Effector memory CD8-positive, alpha-beta T cell (primary cell): ENCODE measurements around the gene NFIB.

Experiments used
- ATAC-seq: fragments of 150-1000 bp; cut with Tn5 transposase; replicated peaks from 2 replicates; pipeline ENCODE4 v1.10.0; 2021; ENCODE audit warnings: mild to moderate bottlenecking, moderate library complexity
- DNase-seq, 3 experiments: peaks; one replicate each; pipeline ENCODE4 v3.0.0; 2021
- H3K27ac Mint-ChIP-seq, 2 donors: one replicate each; pipeline ENCODE4 v1.8.0; 2022; ENCODE audit warnings: mild to moderate bottlenecking in 2 of 2, mixed read lengths in 2 of 2, moderate library complexity in 2 of 2
- H3K27me3 Mint-ChIP-seq, 2 donors: one replicate each; pipeline ENCODE4 v1.8.0; 2022; ENCODE audit warnings: mixed read lengths in 2 of 2
- H3K36me3 Mint-ChIP-seq: one replicate; pipeline ENCODE4 v1.8.0; 2022; ENCODE audit warnings: mild to moderate bottlenecking, moderate library complexity, mixed read lengths; ENCODE audit not compliant: insufficient read depth
- H3K4me1 Mint-ChIP-seq, 2 donors: one replicate each; pipeline ENCODE4 v1.8.0; 2022; ENCODE audit warnings: low read depth in 2 of 2, mixed read lengths in 2 of 2
- H3K4me3 Mint-ChIP-seq, 2 donors: one replicate each; pipeline ENCODE4 v1.8.0; 2022; ENCODE audit warnings: mild to moderate bottlenecking in 2 of 2, mixed read lengths in 2 of 2, moderate library complexity in 2 of 2
- H3K9me3 Mint-ChIP-seq, 2 donors: one replicate each; pipeline ENCODE4 v1.8.0; 2022; ENCODE audit warnings: mixed read lengths in 2 of 2

Gene NFIB

DNA sequence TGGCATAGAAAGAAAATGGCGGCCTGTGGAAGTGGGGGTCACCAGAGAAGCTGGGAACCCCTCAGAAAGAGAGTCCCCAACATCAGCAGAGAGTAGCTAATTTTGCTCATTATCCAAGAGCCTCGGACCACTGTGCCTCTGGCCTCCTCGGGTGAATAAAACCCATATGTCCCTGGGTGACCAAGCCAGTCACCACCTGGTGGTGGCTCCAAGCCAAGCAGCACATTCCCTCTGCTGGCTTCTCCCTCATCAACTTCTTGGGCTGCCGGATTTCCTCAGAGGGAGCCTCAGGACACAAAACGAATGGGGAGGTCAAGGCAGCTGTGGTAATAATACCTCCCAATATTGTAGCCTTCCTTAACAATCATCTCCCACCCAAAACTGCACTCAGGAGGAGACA, 242.5 kb downstream of the NFIB start:
- Mint-ChIP-seq H3K27ac (no peak overlapping the region), H3K36me3 (no peaks in the 10 kb centered on the region), H3K4me3 (no peak overlapping the region), H3K27me3 (no peaks in the 10 kb centered on the region), H3K9me3 (peaks cover 12% of the 10 kb centered on the region in 2 donors), H3K4me1 (no peaks in the 10 kb centered on the region)
- no peak for DNase-seq
- ATAC-seq: no peak

DNA sequence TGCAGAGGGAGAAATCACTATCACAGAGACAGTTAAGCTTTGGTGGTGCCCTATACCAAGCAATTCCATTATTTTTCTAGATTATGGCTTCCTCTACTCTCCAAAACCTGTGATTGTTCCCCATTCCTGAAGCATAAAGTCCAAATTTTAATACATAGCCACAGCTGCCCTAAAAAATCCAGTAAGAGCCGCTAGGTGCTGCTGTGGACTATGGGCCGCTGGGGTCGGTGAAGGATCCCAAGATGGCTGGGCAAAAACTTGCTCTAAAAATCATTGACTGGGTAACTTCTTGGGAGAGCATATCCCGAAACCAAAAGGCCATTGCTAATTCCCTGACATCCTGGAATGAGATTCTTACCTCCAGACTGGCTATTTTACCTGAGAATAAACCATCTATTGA, 245.3 kb downstream of the NFIB start:
- Mint-ChIP-seq H3K27ac (no peak overlapping the region), H3K4me3 (no peak overlapping the region), H3K9me3 (peaks cover 7 to 9% of the 10 kb centered on the region in 2 donors), H3K27me3 (no peaks in the 10 kb centered on the region), H3K4me1 (no peaks in the 10 kb centered on the region), H3K36me3 (no peaks in the 10 kb centered on the region)
- ATAC-seq (no peak), DNase-seq (no peak)

DNA sequence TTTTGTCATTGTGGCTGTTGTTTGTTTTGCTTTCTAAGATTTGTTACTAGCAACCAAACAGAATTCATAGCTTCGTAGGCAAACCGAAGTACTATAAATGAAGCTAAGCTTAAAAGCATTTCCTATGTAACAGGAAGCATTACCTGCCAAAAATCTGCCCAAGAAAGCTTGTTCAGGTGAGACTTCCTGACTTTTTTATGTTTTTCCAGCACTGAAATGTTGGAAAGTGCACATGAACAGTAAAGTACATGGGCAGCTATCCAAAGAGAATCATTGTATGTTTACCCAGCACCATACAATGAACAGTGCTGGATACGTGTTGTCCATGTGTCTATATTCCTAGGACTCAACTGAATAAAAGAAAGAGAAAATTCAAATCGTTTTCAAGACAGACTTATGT, 247.1 kb downstream of the NFIB start:
- Mint-ChIP-seq H3K4me1 (no peaks in the 10 kb centered on the region), H3K9me3 (peaks cover 2 to 7% of the 10 kb centered on the region in 2 donors), H3K27me3 (no peaks in the 10 kb centered on the region), H3K27ac (no peak overlapping the region), H3K36me3 (no peaks in the 10 kb centered on the region), H3K4me3 (no peak overlapping the region)
- ATAC-seq (no peak), DNase-seq (no peak)

DNA sequence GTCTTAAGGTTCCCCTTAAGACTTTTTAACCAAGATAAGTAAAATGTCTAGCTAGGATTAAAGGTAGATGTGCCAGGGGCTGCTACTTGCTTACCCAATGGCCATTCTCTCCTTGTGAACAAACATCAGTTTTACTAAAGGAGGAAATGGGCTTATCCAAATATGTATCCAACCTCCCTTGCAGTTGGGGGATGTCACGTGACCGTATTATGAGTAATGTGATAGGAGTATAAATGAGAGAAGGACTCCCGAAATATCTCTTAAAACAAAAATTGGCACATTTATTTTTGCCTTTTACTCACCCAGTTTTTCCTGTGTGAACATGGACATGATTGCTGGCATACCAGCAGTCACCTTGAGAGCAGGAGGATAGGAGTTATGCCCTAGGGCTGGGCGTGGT, 247.9 kb downstream of the NFIB start:
- peaks cover 0 to 7% of the 10 kb centered on the region in 2 donors for H3K9me3 Mint-ChIP-seq
- DNase-seq: no peak

DNA sequence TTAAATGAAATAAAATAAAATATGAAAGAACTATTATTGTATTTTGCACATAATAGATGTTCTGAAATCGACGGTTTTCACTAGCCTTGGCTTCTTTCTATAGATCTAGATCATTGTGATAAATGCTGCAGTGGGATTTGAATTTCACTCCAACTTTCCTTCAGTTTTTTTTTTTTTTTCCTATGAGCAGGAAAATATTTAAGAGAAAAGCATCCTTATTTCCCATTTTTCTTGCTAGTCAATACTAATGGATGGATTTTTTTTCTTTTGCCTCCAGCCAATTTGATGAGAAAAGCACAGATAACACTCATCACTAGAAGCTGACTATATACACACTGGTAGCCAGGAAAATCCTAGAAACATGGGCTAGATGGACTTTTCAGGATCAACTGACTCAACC, 249.0 kb downstream of the NFIB start:
- no peaks in the 10 kb centered on the region for H3K27me3 Mint-ChIP-seq
- DNase-seq (no peak), ATAC-seq (no peak)
- no peaks in the 10 kb centered on the region for H3K4me1 Mint-ChIP-seq
- H3K27ac Mint-ChIP-seq: no peak overlapping the region
- no peak overlapping the region for H3K4me3 Mint-ChIP-seq
- peaks cover 0 to 2% of the 10 kb centered on the region in 2 donors for H3K9me3 Mint-ChIP-seq
- no peaks in the 10 kb centered on the region for H3K36me3 Mint-ChIP-seq

More for the DNA sequence above, 247.9 kb downstream of the NFIB start:
- H3K27ac Mint-ChIP-seq: no peak overlapping the region
- H3K27me3 Mint-ChIP-seq: no peaks in the 10 kb centered on the region
- no peak for ATAC-seq
- H3K4me1 Mint-ChIP-seq: no peaks in the 10 kb centered on the region
- no peak overlapping the region for H3K4me3 Mint-ChIP-seq
- no peaks in the 10 kb centered on the region for H3K36me3 Mint-ChIP-seq

DNA sequence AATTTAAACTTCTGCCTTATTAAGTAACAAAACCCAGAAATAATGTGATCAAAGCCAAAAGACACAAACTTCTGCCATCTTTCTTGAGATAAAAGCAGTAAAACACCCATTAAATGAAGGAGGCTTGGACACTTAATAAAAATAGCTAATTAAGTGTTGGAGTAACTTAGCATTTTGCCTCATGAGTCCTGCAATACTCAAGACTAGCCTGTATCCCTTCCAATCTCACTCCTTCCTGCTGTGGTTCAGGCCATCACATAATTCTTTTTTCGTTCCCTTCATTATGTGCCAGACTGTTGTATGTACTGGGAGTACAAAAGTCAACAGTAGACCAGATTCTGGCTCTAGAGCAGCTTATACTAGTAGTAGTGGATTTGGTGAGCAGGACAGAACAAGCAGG, 250.2 kb downstream of the NFIB start:
- no peaks in the 10 kb centered on the region for H3K27me3 Mint-ChIP-seq
- ATAC-seq: no peak
- H3K9me3 Mint-ChIP-seq: peaks cover 0 to 2% of the 10 kb centered on the region in 2 donors
- no peak overlapping the region for H3K4me3 Mint-ChIP-seq
- DNase-seq: no peak
- H3K36me3 Mint-ChIP-seq: no peaks in the 10 kb centered on the region
- no peak overlapping the region for H3K27ac Mint-ChIP-seq
- no peaks in the 10 kb centered on the region for H3K4me1 Mint-ChIP-seq

DNA sequence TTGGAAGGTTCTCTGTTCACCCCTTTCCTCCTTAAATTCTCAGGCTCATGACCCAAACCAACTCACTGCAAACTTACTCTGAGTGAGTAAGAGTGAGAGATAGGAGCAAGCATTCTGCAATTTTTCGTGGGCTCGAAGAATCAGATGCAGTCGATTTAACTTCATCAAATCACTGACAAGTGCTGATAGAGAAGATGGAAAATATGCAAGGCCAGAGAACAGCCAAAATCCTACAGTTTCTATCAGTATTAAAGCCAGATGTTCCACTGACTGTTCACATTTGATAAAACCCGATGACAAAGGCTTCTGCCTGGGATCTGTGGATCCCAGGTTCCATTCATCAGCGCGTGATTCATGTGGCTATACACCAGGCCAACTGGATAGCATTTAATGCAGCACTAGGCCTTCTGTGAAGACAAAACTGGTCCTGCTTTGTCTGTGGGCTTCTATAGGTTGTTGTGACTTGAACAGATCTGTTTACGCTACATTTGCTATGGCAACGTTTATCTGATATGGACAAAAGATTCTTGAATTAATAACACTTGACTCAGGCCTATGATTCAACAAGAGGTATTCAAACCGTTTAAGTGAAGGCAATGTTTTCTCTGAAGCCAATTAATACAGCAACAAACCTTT, 251.2 kb downstream of the NFIB start:
- ATAC-seq (no peak), DNase-seq (no peak)
- H3K27ac Mint-ChIP-seq: no peak overlapping the region
- no peaks in the 10 kb centered on the region for H3K36me3 Mint-ChIP-seq
- H3K9me3 Mint-ChIP-seq: peaks cover 0 to 2% of the 10 kb centered on the region in 2 donors
- no peaks in the 10 kb centered on the region for H3K27me3 Mint-ChIP-seq
- H3K4me3 Mint-ChIP-seq: no peak overlapping the region
- no peaks in the 10 kb centered on the region for H3K4me1 Mint-ChIP-seq

DNA sequence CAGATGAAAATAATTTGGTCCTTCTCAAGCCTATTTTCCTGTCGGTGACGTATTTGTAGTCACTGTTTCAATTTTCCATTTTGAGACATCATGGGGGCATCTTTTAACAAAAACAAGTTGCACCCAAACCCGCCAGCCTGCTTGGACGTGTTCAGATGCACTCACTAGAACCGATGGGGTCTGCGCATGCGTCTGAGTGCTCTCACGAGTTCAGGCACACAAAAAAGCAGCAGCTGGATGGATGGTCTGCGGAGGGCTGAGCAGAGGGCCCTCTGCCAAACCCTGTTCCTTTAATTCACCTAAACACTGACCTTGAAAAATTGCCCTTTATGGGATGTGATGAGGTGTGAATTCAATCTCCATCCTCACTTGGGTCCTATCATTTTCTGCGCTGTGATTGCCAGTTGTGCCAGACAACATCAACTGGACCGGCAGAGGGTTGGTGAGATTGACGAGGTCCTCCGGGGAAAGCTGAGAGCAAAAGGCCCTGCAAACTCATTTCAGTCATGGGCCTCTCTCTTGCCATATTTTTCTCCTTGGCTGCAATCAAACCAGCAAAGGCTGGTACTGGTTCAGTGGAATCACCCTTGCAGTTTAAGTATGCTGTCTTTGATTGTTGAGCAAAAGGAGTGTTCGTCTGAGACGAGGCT, 251.9 kb downstream of the NFIB start:
- DNase-seq: no peak

DNA sequence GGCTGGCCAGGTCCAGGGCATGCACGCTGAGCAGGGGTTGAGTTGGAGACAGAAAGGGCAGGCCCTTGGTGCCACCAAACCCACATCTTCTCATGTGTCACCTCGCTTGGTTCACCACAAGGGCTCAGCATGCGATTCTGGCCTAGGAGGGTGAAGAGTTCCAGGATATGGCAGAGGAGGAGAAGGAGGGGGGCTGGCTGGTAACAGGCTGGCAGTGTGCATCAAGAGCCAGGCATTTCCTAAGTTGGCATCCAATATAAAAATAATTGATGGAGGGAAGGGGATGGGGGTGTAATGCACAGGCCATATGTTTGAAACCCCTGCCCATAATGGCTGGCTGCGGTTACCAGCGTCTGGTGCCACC, 255.6 kb downstream of the NFIB start:
- peaks cover 0 to 3% of the 10 kb centered on the region in 2 donors for H3K9me3 Mint-ChIP-seq
- no peaks in the 10 kb centered on the region for H3K27me3 Mint-ChIP-seq
- DNase-seq: no peak
- no peaks in the 10 kb centered on the region for H3K4me1 Mint-ChIP-seq
- H3K27ac Mint-ChIP-seq: no peak overlapping the region
- ATAC-seq: no peak
- H3K4me3 Mint-ChIP-seq: no peak overlapping the region
- H3K36me3 Mint-ChIP-seq: no peaks in the 10 kb centered on the region

More for the DNA sequence above, 251.9 kb downstream of the NFIB start:
- Mint-ChIP-seq H3K27ac (no peak overlapping the region), H3K4me3 (no peak overlapping the region), H3K27me3 (no peaks in the 10 kb centered on the region), H3K4me1 (no peaks in the 10 kb centered on the region), H3K36me3 (no peaks in the 10 kb centered on the region), H3K9me3 (peaks cover 0 to 2% of the 10 kb centered on the region in 2 donors)
- ATAC-seq: no peak

DNA sequence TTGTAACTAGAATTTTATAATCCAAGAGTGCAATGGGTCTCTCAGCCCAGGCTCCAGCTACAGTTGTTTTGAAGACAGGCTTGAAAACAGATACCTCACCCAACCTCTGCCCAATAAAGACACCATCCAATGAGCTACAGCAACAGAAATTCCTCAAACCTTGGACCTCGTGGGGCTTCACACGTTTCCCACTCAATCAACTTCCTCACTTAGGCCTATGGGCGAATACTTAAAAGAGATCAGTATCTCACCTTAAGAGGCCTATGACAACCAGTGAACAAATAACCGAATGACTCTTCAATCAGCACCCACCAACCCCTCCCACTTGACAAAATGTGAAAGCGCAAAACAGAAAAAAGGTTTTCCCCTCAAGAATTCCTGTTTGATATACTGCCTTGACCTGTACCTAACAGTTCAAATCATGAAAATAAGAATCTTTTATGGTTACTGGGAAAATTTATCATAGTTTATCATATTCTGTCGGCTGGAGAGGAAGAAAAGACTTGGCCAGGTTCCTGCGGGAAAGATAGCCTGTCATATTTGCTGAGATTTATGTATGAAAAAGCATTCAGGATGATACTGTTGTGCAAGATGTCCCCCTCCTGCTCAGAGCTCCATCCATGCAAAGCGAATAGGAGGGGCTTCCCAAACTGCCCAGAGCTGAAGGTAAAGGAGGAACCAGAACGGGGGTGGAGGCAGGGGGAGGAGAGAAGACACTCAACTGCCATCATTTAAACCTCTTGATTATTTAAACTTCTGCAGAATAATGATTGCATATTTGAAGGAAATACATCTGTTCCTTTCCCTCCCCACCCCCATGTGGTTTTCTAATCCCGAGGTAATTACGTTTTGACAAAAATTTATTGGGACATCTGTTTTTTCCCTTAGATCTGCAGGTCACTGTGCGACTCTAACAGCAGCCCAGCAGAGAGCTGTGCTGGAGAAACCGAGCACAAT, 256.3 kb downstream of the NFIB start:
- no peak for ATAC-seq
- peaks cover 0 to 3% of the 10 kb centered on the region in 2 donors for H3K9me3 Mint-ChIP-seq

DNA sequence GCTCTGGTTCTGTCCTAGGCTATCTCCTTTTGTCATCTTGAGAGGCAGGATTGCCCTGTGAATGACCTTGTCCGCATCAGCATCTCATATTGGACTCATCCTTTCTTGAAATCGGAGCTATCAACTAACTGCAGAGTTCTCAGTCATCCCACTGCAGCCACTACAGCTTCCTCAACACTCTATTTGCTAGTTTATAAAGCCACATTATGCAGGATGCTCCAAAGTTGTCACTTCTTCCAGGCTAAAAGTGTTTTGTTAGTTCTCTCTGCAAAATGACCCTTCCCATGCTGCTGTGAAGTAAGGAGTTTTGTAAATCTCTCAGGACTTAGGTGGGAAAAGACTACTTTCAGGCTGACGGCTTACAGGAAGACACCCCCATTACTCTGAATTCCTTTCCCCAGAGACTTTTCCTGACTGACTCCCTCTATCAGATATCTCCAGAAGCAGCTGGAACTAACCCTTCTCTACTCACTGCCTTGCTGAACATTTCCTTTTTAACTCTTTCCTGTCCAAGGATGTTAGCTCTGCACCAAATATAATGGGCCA, 257.6 kb downstream of the NFIB start:
- H3K36me3 Mint-ChIP-seq: no peaks in the 10 kb centered on the region
- no peak for DNase-seq
- no peak overlapping the region for H3K4me3 Mint-ChIP-seq
- no peak for ATAC-seq
- H3K9me3 Mint-ChIP-seq: peaks cover 0 to 3% of the 10 kb centered on the region in 2 donors
- H3K4me1 Mint-ChIP-seq: no peaks in the 10 kb centered on the region
- H3K27ac Mint-ChIP-seq: no peak overlapping the region
- no peaks in the 10 kb centered on the region for H3K27me3 Mint-ChIP-seq

More for the DNA sequence above, 256.3 kb downstream of the NFIB start:
- Mint-ChIP-seq H3K27me3 (no peaks in the 10 kb centered on the region), H3K27ac (no peak overlapping the region), H3K36me3 (no peaks in the 10 kb centered on the region), H3K4me1 (no peaks in the 10 kb centered on the region), H3K4me3 (no peak overlapping the region)
- DNase-seq: no peak

DNA sequence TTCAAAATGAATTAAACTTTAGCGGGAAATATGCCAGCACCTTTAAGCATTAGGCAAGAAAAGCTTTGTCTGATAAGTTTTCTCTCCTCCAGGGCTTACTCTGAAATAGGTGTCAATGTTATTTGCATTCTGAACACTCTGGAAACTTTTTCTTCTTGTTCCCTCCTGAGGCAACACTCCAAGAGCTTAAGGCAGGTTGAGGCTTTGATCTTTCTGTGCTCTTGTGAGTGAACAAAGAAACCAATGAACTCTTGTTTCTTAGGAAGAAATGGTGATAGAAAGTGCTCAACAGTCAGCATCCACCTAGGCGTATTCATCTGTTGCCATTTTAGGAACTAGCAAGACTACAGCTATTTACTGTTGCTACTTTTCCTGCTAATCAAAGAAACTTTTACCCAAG, 259.8 kb downstream of the NFIB start:
- Mint-ChIP-seq H3K9me3 (peaks cover 0 to 3% of the 10 kb centered on the region in 2 donors), H3K27me3 (no peaks in the 10 kb centered on the region), H3K36me3 (no peaks in the 10 kb centered on the region), H3K4me1 (no peaks in the 10 kb centered on the region), H3K27ac (no peak overlapping the region), H3K4me3 (no peak overlapping the region)
- no peak for DNase-seq
- no peak for ATAC-seq

DNA sequence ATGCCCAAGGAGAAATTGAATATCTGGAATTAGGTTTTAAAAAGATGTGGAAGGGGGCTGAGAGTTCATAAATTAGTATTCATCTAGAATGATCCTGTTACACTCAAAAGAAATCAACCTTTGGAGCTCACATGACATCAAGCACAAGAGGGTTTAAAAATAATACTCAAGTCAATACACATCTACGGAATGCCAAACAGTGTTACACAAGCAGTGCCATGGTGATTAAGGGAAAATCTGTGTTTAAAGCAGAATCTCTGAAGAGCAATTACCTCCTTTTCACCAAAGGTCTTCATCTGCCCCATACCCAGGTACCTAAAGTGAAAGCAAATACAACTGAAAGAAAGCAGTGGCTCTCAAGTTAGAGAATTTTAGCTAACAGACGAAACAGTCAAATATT, 261.6 kb downstream of the NFIB start:
- no peaks in the 10 kb centered on the region for H3K4me1 Mint-ChIP-seq
- DNase-seq: no peak
- no peak overlapping the region for H3K27ac Mint-ChIP-seq
- no peak overlapping the region for H3K4me3 Mint-ChIP-seq
- no peak for ATAC-seq
- no peaks in the 10 kb centered on the region for H3K27me3 Mint-ChIP-seq
- H3K9me3 Mint-ChIP-seq: peaks cover 0 to 5% of the 10 kb centered on the region in 2 donors
- H3K36me3 Mint-ChIP-seq: no peaks in the 10 kb centered on the region
